Stimulated activated CD4-positive, alpha-beta T cell treated with anti-CD3 and anti-CD28 coated beads, Interleukin-1b, Interleukin-23, amount 100 ng/mL, for 48 hours (primary cell): ENCODE measurements around the gene PTAR1.
A peak's percentile ranks its signal among the peaks of the same experiment; 100 is the strongest.
"Not testable (repeated sequence)": the region's sequence is repeated elsewhere in the genome, so short reads cannot be mapped to it uniquely, and the experiment has no call there.

ENCODE experiments used
- DNase-seq: peaks from one replicate; pipeline ENCODE4 v3.0.0-alpha.2; 2020

PTAR1 gene, protein sequence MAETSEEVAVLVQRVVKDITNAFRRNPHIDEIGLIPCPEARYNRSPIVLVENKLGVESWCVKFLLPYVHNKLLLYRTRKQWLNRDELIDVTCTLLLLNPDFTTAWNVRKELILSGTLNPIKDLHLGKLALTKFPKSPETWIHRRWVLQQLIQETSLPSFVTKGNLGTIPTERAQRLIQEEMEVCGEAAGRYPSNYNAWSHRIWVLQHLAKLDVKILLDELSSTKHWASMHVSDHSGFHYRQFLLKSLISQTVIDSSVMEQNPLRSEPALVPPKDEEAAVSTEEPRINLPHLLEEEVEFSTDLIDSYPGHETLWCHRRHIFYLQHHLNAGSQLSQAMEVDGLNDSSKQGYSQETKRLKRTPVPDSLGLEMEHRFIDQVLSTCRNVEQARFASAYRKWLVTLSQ

DNA sequence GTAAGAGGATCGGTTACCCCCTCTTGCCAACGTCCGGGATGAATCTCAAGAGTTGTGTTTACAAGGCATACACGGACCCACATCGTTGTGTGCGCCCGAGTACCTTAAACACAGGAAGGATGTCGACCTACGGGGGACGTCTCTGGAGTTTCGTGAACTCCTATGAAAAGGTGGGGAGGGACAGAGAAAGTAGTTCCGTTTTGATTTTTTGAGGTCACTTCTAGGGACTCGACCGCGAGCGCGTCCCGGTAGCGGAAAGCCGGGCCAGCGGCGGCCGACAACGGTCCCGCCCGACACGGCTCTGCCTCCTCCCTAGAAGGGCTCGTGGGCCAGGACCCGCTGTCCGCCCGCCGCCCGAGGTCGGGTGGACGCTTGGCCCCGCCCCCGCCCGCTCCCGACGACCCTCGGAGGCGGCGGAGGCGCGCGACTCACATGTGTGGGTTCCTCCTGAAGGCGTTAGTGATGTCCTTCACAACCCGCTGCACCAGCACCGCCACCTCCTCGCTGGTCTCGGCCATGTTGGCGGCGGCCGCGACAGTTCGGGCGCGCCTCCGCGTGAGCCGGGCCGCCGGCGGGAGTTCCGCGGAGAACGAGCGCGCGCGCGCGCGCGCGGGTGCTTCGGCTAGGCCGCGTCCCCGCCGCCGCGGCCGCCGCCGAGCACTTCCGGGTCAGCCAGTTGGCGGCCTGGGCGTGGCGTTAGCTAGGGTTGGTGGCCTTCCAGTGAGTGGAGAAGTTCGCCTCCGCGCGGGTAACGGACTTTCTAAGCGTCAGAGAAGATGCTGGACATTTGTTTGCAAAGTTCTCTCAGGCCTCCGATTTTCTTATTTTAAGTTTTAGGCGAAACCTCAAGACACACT lies at the start of gene PTAR1:
Gene PTAR1, minus strand, starts transcription at position 591 of the 857 bp plus-strand sequence. Its CDS starts 73 bp downstream, at position 518.
- DNase-seq = peak; percentile 89

DNA sequence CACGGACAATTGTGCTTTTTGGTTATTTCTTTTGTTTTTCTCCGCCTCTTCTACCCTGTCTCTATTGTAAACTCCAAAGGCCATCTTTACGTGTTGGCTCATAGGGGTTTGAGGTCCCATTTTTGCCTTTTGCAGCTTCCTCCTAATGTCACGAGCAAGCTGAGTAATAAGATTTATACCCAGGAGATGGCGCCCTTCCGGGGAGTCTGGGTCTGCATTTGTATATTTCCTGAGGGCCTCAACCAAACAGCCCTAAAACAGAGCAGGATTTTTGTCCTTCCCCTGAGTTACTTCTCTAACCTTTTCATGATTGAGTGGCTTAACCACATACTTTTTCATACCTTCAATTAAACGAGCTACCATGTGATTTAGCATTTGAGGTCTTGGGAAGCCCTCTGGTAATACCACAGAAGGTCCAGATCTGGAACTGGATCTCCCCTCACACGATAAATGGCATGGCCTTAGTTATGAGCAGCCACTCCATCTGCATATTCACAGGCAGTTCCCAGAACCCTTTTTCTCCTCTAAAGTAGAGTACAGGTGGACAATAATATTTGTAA lies 49.6 kb upstream of the PTAR1 start:
- peak; percentile 6 for DNase-seq

DNA sequence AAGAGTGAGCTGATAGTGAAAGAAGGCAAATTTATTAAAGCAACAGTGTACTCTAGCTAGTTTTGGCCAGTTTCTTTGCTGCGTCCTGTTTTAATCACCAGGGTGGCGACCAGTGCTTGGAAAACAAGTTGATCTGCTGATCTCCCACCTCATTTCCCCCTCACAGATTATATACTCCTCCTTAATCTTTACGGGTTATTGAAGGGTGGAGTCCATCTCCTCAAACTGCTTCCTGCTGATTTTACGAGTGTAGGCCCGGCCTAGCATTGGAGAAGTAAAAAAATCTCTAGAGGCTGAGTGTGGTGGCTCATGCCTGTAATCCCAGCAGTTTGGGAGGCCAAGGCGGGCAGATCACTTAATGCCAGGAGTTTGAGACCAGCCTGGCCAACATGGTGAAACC lies 46.8 kb upstream of the PTAR1 start:
- DNase-seq = no peak

DNA sequence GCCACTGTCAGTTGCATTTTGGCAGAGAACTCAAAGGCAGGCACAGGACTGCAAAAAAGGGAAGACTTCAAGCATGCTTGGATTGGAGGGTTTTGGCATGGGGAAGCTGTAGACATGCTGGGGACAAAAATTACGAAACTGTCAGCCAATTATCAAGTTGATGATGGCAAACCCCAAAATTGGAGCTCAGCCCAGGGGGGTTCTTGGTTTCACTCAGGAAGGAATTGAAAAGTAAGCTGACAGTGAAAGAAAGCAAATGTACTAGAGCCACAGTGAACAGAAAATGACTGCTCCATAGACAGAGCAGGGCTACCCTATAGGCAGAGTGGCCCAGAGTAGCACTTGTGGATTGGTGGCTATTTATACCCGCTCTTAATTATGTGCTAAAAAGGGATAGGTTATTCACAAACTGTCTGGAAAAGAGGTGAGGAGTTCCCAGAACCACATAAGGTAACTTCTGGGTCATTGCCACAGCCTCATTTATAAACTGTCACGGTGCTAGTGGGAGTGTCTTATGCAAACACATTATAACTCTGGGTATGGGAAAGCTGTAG lies 46.2 kb upstream of the PTAR1 start:
- DNase-seq = no peak

DNA sequence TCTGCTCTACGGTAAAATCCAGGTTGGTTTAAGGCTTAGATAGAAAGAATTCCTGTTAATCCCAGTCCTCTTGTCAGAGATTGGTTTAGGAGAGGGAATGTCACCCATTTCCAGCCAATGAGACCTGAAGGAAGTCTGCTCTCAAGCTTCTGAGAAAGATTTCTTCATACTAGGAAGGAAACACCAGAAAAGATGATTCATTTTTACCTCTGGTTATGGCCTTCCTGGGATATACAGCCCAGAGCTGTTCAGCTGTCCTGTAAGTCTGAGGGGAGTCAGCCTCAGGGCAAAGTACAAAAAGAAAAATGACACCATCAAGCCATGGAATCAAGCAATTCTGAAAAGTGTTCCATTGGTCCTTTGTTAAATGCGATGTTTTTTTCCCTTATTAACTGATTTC lies 42.2 kb upstream of the PTAR1 start:
- no peak for DNase-seq

DNA sequence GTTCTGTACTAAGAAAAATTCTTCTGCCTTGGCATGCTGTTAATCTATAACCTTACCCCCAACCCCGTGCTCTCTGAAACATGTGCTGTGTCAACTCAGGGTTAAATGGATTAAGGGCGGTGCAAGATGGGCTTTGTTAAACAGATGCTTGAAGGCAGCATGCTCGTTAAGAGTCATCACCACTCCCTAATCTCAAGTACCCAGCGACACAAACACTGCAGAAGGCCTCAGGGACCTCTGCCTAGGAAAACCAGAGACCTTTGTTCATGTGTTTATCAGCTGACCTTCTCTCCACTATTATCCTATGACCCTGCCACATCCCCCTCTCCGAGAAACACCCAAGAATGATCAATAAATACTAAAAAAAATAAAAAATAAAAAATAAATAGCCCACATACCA lies 40.2 kb upstream of the PTAR1 start:
- not testable (repeated sequence) for DNase-seq

DNA sequence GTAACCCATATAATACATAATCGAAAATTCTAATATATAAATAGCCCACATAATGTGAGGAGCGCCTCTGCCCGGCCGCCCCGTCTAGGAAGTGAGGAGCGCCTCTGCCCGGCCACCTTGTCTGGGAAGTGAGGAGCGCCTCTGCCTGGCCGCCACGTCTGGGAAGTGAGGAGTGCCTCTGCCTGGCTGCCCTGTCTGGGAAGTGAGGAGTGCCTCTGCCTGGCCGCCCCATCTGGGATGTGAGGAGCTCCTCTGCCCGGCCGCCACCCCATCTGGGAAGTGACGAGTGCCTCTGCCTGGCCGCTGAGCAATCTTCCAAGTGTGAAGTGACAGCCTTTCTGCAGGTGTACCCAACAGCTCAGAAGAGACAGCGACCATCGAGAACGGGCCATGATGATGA lies 39.7 kb upstream of the PTAR1 start:
- DNase-seq = not testable (repeated sequence)

DNA sequence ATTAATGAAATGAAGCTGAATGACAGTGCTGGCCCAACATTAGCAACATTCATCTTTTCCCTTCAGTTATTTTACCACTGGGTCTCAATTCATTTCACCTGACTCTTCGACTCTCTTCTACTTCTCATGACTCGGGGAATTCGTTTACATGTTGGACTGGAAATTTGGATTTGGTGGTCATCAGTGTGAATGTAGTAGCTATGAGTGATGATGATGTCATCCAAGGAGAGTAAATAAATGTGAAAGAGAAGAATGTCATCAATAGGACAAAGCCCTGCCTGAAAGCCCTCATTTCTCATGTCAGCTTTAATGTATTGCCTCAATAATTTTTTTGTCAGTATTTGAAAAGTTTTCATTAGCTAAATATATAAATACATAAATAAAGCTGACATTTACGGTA lies 38.9 kb upstream of the PTAR1 start:
- DNase-seq = no peak

DNA sequence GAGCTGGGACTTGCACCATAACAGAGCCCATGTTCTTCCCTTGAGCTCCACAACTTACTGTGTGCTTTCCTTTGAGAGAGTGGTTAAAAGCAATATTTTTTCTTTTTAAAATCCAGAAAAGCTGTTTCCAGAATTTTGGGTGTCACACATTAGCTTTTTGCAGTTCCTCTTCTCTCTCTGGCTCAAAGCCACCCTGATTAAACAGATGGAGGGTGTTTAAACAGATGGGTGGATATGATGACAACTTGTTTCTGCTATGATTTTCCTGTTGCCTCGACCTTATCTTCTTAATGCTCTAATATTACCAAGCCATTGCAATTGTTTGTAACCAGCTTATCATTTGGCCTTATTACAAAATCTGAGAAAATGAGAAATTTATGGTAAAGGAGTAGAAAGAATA lies 37.9 kb upstream of the PTAR1 start:
- no peak for DNase-seq

DNA sequence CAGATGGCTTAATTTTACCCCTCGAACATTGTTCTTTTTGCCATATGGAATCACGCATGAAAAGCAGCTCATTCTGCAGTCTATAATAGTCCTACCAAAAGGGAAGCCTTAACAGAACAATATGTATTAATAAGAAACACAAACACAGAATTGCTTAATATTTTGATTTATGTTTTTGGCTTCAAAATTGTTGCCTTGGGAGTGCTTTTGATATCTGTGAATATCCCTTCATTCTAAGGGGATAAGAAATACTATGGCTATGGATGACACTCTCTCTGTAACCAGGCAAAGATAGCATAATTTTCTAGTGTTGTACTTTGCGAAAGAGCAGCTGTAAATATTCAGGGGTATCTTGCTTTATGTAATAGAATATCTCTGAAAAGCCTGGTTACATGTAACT lies 34.5 kb upstream of the PTAR1 start:
- DNase-seq = no peak

DNA sequence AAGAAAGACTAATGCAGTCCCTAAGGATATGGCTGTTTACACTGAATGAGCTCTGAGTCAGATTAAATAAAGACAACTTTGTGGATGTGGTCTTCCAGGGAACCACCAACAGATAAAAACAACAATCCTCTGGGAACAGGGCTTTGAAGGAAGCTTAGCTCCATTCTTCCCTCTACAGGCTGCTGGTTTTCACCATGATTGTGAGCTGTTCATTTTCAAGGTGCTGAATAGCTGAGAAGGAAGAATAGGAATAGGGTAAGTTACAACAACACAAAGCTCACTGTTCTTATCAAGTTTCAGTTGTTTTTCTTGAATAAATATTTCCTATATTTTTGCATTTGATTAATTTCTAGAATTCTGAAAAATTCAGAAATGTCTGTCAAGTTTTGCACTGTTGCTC lies 25.9 kb upstream of the PTAR1 start:
- no peak for DNase-seq

DNA sequence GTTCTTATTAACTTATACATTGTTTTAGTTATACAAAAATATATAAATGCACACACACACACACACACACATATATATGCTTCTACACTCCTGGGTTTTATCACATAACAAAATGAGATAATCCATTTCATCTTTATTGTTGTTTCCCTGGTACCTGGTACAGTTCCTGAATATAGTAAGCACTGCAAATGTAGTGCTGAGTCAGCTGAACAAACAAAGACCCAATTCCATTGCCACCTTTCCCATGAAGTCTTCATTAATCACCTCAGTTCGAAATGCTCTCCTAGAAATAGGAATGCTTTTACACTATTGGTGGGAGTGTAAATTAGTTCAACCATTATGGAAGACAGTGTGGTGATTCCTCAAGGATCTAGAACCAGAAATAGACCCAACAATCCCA lies 13.4 kb upstream of the PTAR1 start:
- no peak for DNase-seq

DNA sequence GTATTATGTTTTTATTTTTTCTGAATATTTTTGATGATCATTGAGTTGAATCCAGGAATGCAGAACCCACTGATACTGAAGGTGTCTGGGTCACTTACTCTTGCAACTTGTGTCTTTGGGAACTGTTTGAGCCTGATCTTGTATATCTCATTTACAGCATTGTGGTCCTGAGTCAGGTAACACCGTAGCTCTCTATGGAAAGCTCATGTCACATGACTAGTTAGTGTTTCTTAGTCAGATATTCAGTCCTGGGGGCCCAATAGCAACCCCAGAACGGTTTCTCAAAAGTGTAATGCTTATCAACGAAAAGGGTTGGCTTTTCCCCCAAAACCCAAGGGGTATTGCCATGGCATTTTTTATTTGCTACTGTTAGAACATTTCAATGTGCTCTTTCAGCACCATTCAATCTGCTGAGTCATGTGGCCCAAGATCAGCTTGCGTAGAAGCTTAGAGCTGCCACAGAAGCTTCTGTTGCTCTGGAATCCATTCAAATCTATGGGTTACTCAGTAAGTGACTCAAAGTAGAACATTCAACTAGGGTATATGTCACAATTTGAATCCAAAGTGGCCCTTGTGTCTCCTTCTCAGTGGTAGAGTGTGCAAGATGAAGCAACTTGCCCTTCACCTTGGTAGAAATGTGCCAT lies 12.1 kb upstream of the PTAR1 start:
- no peak for DNase-seq

DNA sequence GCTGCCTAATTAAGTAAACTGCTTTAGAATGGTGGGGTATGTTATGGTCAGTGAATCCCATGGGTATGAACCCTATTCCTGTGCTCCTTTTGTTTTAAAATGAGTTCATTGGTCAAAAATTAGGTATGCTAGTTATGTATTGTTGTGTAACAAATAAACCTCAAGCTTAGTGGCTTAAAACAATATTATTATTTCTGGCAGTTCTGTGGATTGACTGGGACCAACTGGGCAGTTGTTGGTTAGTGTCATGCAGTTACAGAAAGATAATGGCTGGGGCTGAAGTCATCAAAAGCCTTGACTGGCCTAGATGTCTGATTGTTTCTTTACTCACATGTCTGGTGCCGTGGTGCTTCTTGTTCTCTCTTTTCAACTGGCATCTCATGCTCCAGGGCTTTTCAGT lies 8.9 kb upstream of the PTAR1 start:
- no peak for DNase-seq

DNA sequence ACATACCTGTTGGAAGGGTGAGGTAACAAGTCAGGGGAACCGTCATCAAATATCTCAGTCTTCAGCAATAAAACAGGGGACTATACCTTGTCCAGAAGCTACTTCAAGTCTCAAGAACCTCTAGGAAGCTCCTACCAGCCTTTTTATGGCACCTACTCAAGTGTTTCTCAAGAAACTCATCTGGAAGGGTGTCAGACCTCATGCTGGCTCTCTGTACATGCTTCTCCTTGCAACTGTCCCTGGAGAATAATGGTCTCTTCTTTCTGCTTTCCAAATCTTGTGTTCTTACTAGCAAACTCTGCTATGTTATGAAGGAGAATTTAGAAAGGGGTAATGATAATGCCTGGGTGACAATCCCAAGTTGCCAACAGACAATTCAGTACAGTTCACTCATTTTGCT lies 8.3 kb upstream of the PTAR1 start:
- DNase-seq = no peak

DNA sequence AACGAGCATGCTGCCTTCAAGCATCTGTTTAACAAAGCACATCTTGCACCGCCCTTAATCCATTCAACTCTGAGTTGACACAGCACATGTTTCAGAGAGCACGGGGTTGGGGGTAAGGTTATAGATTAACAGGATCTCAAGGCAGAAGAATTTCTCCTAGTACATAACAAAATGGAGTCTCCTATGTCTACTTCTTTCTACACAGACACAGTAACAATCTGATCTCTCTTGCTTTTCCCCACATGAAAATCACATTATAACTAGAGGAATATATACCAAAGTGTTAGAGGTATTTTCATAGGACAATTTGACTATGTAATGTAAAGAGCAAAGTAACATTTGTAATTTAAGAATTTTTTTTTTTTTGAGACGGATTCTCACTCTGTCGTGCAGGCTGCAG lies 4.1 kb upstream of the PTAR1 start:
- not testable (repeated sequence) for DNase-seq

DNA sequence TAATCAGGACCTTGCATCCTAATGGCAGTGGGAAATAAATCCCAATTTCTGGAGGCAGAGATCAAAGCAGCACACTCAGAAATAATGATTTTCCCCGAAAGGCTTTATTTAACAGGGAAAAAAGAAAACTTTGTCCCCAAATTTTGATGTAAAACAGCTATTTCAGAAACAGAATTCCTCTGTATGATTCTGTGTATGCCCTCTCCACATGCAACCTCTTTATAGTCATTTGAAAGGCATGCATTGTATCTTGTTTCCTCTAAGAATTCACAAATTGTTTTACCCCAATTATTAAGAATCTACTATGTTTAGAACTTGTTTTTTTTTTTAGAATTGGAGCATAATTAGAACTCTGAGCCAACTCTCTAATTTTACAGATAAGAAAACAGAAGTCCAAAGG lies 2.7 kb upstream of the PTAR1 start:
- no peak for DNase-seq

DNA sequence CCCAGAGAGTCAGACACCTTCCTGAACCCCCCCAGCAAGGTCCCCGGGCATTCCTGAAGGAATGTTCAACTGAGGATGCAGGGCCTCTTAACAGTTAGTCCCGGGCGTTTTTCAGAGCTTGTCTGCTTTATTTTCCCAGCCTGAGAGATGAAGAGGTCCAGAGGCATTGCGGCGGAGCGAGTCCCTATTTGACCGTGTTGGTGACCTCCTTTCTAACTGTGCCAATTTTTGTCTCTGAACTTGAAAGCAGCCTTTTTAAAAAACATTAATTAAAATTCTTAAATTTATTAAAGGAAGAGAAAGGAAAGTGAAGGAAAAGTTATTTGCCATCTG lies 433 bp upstream of the PTAR1 start:
- peak; percentile 1 for DNase-seq

DNA sequence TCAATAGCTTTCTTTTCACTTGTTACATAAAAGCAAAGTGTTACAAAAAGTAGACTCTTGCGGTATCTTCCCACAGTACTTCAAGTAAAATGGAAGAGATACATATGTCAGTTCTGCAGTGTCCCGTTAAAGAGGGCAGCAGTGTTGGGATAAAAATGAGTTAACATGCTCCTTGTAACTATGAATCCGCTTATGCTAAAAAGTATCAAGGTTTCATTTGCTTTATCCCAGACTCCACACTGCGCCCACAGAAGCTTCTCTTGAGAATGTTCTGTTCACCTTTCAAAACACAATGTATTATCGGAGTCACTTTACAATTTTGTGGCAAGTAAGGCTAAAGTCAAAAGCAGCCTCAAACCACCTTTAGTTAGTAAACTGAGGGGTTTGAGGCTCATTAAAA lies 790 bp downstream of the PTAR1 start:
- no peak for DNase-seq

DNA sequence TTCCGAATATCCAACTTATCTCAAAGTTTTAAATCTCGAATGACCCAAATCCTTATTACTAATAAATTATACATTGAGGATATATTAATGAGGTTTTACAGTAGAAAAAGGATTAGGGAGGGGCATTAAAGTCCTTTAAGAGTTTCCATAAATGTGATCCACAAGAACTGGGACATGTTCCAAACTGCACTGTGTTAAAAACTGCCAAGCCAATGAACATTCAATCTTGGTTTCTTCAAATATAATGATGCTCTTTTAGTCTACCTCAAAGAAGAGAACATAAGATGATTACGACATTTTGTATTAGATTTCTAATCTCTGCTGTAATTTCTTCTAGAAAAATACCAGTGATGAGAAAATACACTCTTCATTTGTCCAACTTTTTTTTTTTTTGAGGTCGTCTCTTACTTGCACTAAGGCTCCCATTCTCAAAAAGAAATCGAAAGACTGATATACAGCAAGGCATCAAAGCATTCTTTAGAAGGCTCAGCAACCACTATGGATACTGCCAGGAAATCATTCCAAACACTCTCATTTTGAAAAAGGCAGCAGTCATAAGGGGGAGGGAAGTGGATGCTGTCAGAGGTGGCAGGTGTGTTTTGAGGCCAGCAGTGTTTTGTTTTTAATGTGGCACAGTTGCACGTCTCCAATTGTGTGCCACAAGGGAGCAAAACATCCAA lies 1.7 kb downstream of the PTAR1 start:
- peak; percentile 24 for DNase-seq

DNA sequence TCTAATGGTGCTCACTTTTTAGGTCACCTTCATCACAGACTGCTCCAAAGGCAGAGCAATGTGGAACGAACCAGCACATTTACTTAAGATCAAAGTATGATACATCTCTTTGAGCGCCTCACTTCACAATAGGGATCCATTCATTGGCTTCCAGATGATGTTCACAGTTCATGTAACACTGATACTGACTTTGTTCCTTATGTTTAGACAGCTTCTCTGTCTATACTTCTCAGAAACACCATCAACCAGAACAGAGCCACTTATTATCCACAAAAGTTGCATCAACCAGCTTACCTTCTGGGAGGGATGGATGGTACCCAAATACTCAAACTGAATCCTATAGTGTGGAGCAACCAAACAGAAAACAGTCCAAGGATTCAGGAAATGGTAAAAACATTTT lies 4.6 kb downstream of the PTAR1 start:
- DNase-seq = no peak

DNA sequence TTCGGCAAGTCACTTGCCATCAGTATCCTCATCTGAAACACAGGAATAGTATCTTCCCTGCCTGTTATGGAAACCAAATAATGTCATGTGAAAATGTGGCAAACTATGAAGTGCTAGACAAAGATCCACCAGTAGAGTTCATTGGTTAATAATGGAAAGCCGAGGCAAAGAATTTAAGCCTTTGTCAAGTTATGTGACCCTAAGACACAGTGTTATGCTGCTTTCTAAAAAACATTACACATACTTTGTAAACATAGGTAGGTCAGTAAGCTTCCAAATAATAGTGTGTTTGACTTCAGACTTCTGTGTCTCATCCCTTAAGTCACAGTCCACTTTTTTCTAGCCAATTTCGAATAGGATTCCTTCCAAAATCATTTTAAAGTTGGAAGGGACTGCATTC lies 6.0 kb downstream of the PTAR1 start:
- DNase-seq = no peak

DNA sequence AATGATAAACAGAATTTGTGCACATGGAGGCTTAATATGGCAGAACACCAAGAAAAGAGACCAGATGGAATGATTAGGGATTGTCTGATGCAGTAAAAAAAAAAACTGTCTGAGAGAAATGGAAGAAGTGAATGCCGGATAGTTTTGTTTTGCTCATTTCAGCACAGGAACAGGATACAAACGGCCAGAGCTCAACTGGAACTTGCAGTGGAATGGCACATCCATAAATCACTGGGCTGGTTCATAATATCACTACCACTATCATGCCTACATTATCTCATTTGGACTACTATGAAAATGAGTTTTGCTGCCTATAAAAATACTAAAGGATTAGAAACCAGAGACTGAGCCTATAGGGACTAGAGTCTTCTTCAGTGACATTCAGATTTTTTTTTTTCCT lies 9.7 kb downstream of the PTAR1 start:
- no peak for DNase-seq
